WTC11 (cell line): ENCODE data around the gene PAPLN.
"Not testable (repeated sequence)": the region's sequence is repeated elsewhere in the genome, so short reads cannot be mapped to it uniquely, and the experiment has no call there.

Experiments
- FOXP1 ChIP-seq: sonication (generic); formaldehyde crosslinking; IDR thresholded peaks from 2 replicates; pipeline ENCODE4 v1.8.0; 2022; ENCODE audit warnings: missing genetic modification reagents, mild to moderate bottlenecking, moderate library complexity, borderline replicate concordance
- NR2C2 ChIP-seq: sonication (generic); formaldehyde crosslinking; IDR thresholded peaks from 2 replicates; pipeline ENCODE4 v1.8.0; 2022; ENCODE audit warnings: mild to moderate bottlenecking, missing genetic modification reagents
- NR3C1 ChIP-seq: sonication (generic); formaldehyde crosslinking; conservative IDR thresholded peaks from 2 replicates; pipeline ENCODE4 v1.8.1; 2023; ENCODE audit warnings: low read depth, mild to moderate bottlenecking, missing genetic modification reagents
- SMAD3 ChIP-seq: sonication (generic); formaldehyde crosslinking; IDR thresholded peaks from 2 replicates; pipeline ENCODE4 v1.8.0; 2022; ENCODE audit warnings: missing genetic modification reagents, mild to moderate bottlenecking, borderline replicate concordance
- SMAD4 ChIP-seq: sonication (generic); formaldehyde crosslinking; IDR thresholded peaks from 2 replicates; pipeline ENCODE4 v1.8.0; 2022; ENCODE audit warnings: mild to moderate bottlenecking, missing genetic modification reagents
- ZNF121 ChIP-seq: sonication (generic); formaldehyde crosslinking; IDR thresholded peaks from 2 replicates; pipeline ENCODE4 v1.8.0; 2023; ENCODE audit warnings: missing genetic modification reagents
- ZNF396 ChIP-seq: fragments of 250-450 bp; sonication (Bioruptor Pico); IDR thresholded peaks from 2 replicates; pipeline ENCODE4 v1.8.0; 2021; ENCODE audit warnings: mild to moderate bottlenecking, moderate library complexity, borderline replicate concordance
- TF ChIP-seq, protein P1 (sequence below): fragments of 200-600 bp; IDR thresholded peaks from 2 replicates; pipeline ENCODE4 v1.8.0; 2022; ENCODE audit warnings: antibody characterized with exemption
- TF ChIP-seq, protein P2 (sequence below): sonication (generic); formaldehyde crosslinking; IDR thresholded peaks from 2 replicates; pipeline ENCODE4 v1.8.1; 2022; ENCODE audit warnings: mild to moderate bottlenecking, moderate library complexity, missing genetic modification reagents
- TF ChIP-seq, protein P3 (sequence below): sonication (generic); formaldehyde crosslinking; IDR thresholded peaks from 2 replicates; pipeline ENCODE4 v1.8.1; 2022; ENCODE audit warnings: missing genetic modification reagents, borderline replicate concordance
- TF ChIP-seq, protein P4 (sequence below): sonication (generic); formaldehyde crosslinking; IDR thresholded peaks from 2 replicates; pipeline ENCODE4 v1.8.0; 2023; ENCODE audit warnings: missing genetic modification reagents
- TF ChIP-seq, protein P5 (sequence below): sonication (generic); formaldehyde crosslinking; IDR thresholded peaks from 2 replicates; pipeline ENCODE4 v1.8.1; 2022; ENCODE audit warnings: low read depth, mild to moderate bottlenecking, moderate library complexity, missing genetic modification reagents, borderline replicate concordance
- TF ChIP-seq, protein P6 (sequence below): sonication (generic); formaldehyde crosslinking; IDR thresholded peaks from 2 replicates; pipeline ENCODE4 v1.8.1; 2023; ENCODE audit warnings: mild to moderate bottlenecking, missing genetic modification reagents

DNA sequence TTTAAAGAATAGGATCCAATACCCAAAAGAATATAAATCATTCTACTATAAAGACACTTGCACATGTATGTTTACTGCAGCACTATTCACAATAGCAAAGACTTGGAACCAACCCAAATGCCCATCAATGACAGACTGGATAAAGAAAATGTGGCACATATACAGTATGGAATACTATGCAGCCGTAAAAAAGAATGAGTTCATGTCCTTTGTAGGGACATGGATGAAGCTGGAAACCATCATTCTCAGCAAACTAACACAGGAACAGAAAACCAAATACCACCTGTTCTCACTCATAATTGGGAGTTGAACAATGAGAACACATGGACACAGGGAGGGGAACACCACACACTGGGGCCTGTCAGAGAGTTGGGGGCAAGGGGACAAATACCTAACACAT, 71.9 kb downstream of the PAPLN start:
- TF ChIP-seq, protein P1, sequence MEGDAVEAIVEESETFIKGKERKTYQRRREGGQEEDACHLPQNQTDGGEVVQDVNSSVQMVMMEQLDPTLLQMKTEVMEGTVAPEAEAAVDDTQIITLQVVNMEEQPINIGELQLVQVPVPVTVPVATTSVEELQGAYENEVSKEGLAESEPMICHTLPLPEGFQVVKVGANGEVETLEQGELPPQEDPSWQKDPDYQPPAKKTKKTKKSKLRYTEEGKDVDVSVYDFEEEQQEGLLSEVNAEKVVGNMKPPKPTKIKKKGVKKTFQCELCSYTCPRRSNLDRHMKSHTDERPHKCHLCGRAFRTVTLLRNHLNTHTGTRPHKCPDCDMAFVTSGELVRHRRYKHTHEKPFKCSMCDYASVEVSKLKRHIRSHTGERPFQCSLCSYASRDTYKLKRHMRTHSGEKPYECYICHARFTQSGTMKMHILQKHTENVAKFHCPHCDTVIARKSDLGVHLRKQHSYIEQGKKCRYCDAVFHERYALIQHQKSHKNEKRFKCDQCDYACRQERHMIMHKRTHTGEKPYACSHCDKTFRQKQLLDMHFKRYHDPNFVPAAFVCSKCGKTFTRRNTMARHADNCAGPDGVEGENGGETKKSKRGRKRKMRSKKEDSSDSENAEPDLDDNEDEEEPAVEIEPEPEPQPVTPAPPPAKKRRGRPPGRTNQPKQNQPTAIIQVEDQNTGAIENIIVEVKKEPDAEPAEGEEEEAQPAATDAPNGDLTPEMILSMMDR = not testable (repeated sequence)
- TF ChIP-seq SMAD4; FOXP1 (CRISPR knock-in tag); NR3C1; NR2C2 (CRISPR knock-in tag); SMAD3 (CRISPR knock-in tag); ZNF396 (CRISPR knock-in tag); ZNF121 (CRISPR knock-in tag): not testable (repeated sequence)
- TF ChIP-seq, protein P2, sequence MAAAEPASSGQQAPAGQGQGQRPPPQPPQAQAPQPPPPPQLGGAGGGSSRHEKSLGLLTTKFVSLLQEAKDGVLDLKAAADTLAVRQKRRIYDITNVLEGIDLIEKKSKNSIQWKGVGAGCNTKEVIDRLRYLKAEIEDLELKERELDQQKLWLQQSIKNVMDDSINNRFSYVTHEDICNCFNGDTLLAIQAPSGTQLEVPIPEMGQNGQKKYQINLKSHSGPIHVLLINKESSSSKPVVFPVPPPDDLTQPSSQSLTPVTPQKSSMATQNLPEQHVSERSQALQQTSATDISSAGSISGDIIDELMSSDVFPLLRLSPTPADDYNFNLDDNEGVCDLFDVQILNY (CRISPR knock-in tag) = not testable (repeated sequence)
- TF ChIP-seq, protein P3, sequence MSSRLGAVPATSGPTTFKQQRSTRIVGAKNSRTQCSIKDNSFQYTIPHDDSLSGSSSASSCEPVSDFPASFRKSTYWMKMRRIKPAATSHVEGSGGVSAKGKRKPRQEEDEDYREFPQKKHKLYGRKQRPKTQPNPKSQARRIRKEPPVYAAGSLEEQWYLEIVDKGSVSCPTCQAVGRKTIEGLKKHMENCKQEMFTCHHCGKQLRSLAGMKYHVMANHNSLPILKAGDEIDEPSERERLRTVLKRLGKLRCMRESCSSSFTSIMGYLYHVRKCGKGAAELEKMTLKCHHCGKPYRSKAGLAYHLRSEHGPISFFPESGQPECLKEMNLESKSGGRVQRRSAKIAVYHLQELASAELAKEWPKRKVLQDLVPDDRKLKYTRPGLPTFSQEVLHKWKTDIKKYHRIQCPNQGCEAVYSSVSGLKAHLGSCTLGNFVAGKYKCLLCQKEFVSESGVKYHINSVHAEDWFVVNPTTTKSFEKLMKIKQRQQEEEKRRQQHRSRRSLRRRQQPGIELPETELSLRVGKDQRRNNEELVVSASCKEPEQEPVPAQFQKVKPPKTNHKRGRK (CRISPR knock-in tag) = not testable (repeated sequence)
- TF ChIP-seq, protein P4, sequence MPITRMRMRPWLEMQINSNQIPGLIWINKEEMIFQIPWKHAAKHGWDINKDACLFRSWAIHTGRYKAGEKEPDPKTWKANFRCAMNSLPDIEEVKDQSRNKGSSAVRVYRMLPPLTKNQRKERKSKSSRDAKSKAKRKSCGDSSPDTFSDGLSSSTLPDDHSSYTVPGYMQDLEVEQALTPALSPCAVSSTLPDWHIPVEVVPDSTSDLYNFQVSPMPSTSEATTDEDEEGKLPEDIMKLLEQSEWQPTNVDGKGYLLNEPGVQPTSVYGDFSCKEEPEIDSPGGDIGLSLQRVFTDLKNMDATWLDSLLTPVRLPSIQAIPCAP (CRISPR knock-in tag) = not testable (repeated sequence)
- TF ChIP-seq, protein P5, sequence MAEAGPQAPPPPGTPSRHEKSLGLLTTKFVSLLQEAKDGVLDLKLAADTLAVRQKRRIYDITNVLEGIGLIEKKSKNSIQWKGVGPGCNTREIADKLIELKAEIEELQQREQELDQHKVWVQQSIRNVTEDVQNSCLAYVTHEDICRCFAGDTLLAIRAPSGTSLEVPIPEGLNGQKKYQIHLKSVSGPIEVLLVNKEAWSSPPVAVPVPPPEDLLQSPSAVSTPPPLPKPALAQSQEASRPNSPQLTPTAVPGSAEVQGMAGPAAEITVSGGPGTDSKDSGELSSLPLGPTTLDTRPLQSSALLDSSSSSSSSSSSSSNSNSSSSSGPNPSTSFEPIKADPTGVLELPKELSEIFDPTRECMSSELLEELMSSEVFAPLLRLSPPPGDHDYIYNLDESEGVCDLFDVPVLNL (CRISPR knock-in tag) = not testable (repeated sequence)
- TF ChIP-seq, protein P6, sequence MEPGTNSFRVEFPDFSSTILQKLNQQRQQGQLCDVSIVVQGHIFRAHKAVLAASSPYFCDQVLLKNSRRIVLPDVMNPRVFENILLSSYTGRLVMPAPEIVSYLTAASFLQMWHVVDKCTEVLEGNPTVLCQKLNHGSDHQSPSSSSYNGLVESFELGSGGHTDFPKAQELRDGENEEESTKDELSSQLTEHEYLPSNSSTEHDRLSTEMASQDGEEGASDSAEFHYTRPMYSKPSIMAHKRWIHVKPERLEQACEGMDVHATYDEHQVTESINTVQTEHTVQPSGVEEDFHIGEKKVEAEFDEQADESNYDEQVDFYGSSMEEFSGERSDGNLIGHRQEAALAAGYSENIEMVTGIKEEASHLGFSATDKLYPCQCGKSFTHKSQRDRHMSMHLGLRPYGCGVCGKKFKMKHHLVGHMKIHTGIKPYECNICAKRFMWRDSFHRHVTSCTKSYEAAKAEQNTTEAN = not testable (repeated sequence)
